Stimulated activated CD8-positive, alpha-beta memory T cell treated with anti-CD3 and anti-CD28 coated beads, Interleukin-7, amount 100 ng/mL, for 24 hours (primary cell): ENCODE measurements around the gene PPOX.

Experiments used
- DNase-seq: peaks from one replicate; pipeline ENCODE4 v3.0.0-alpha.2; 2020; ENCODE audit warnings: low read depth

The PPOX gene

GRCh38 chr1:161165742-161166668, at the start of gene PPOX:
Gene PPOX, plus strand, starts transcription at chr1:161166426. Its CDS starts 422 bp downstream, at chr1:161166848.
- peak; percentile 85 for DNase-seq

DNA sequence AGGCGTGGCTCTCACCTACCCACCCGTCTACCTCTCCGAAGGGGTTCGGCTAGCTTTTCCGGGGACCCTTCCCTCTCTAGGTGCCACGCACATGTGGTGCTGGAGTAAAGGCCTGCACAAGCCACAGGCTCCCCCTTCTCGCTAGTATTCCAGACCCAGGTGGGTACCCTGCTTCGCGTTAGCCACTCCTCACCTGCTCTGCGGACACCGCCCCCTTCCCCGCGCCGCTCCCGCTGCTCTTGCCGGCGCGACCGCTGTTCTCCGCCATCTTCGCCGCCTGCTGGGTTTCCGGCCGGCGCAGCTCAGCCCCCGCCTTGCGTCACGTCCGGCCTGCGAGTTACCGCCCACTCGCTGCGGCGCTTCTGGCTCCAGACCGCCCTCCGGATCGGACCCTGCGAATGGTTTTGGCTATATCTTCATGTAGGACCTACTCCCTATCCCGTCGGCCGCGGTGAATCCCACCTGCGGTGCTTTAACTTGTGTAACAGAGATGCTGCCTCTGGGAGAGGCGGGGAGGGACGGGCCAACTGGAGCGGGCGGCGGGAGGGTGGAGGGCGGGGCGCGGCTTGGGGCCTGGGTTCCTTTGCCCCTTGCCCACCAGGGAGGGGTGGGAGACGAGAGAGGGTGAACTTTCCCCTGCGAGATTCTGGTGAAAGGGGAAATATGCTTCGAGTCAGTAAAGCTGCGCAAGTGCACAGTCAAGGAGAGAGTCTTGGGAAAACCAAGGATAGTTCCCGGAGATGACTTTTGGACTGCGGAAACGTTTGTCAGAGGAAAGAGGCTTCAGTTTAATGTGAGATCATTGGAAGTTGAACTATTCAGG, 48.3 kb upstream of the PPOX start, which contains the start of the genes NIT1 and PFDN2:
Gene NIT1 (plus strand): TSS at position 347 of the 823 bp plus-strand sequence. CDS start 72 bp downstream, at position 419.
Gene PFDN2 (minus strand): TSS at position 279 of the 823 bp plus-strand sequence. CDS start 11 bp downstream, at position 268.
- peak; percentile 72 for DNase-seq

DNA sequence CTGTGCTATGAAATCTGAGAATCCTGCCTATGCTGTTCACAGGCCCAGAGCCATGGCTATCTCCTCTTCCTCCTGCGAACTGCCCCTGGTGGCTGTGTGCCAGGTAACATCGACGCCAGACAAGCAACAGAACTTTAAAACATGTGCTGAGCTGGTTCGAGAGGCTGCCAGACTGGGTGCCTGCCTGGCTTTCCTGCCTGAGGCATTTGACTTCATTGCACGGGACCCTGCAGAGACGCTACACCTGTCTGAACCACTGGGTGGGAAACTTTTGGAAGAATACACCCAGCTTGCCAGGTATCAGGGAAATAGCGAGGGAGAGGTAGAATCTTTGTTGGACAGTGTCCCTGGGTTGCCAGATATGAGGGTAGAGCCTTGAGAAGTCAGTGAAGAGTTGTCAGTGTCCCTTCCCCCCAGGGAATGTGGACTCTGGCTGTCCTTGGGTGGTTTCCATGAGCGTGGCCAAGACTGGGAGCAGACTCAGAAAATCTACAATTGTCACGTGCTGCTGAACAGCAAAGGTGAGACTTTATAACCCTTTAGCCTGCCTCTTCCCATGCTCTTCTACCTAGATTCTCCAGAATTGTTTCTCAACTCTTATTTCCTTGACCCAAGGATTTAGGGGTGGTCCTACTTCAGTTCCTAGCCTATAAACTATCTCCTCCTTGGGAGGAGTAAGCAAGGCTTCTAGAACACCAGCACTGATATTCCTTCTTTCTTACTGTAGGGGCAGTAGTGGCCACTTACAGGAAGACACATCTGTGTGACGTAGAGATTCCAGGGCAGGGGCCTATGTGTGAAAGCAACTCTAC, 46.9 kb upstream of the PPOX start:
- DNase-seq = no peak

DNA sequence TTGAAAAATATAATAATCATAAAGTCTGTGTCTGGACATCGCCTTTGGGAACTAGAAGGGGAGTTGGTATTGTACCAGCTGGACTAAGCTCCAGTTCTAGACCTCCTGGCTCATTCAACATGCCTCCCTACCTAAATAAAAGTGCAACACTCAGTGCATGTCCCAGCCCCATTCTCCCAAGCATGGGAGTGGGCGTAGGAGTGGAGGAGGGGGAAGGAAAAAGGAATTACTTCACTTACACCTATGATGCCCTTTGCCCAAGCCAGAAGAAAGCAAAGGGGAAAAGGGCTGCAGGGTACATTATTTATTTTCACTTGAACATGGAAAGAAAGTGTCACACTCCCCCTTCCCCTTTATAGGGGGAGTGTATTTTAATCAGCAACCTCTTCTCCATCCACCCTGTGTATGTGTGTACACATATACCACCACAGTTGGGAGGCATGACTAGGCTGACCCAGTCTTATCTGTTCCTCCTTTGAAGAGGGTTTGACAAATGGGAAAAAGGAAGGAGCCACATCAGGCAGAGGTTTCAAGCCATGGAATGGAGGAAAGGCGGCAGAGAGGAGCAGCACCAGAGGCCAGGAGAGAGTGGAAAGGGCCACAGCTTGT, 45.1 kb upstream of the PPOX start:
- DNase-seq = no peak

DNA sequence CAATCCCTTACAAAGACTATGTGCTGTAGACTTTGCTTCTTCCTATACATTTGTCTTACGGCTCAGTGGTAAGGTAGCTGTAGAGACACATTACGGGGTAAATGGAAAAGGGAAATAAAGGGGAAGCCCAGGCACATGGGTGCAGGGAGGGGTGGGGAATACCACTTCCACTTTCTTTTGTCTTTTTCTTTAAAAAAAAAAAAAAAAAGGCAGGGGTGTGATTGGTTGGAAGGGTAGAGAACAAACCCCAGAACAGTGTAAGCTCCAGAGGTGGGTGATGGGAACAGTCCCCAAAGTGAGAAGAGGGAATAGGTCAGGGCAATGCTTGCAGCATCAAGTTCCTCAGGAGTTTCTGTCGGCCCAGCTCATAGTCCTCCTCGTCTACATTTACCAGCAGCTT, 44.4 kb upstream of the PPOX start:
- DNase-seq = no peak

DNA sequence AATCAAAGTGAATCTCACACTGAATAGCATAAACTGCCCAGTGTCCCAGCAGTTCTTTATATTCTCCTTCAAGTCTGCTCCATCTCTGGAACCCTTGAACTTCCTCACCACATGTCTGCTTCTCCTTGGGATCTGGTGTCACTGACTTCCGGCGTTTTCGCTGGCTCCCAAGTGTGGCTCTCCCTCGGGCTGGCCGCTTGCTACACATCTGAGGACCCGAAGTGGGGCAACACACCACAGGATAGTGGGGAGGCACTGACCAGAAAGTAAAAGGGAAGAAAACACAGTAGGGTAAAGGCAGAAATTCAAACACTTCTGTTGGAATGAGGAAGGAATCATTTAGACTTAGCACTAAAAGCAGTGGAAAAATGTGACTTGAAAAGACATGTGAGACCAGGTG, 43.3 kb upstream of the PPOX start:
- DNase-seq = no peak

DNA sequence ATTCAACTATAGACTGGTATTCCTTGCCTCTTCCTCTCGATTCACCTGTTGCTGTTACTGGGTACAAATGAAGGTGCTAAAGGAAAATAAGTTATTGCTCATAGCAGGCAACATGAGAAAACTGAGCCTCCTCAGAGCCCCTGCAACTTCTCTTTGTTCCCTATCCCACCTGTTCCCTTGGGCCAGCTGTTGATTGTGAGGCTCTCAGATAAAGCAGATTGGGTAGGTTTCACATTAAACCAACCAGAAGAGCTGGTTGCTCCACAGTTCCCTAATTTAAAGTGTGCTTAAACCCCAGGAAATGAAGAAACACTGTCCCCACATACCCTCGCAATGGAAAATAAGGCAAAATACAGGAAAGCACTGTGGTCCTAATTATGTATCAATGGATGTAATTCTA, 38.6 kb upstream of the PPOX start:
- no peak for DNase-seq

GRCh38 chr1:161128591-161129420, 37.4 kb upstream of the PPOX start:
- no peak for DNase-seq

DNA sequence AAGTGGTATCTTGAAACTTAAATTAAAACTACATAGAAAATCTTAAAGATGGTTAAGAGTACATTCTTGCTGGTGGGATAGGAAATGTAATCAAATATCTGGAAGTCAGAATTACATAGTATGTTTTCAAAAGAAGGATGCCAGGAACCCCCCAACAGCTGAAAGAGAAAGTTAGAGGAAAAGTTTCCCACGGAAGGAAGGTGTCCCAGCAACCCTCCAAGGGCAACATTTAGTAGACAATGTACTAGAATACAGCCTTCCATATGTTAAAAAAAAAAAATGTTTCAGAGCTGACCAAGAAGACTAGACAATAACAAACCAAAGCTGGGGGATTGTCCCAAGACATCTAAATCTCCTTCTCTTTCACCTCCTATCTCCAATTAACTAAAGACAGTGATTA, 36.0 kb upstream of the PPOX start:
- no peak for DNase-seq

GRCh38 chr1:161131523-161132409, 34.5 kb upstream of the PPOX start:
- no peak for DNase-seq

DNA sequence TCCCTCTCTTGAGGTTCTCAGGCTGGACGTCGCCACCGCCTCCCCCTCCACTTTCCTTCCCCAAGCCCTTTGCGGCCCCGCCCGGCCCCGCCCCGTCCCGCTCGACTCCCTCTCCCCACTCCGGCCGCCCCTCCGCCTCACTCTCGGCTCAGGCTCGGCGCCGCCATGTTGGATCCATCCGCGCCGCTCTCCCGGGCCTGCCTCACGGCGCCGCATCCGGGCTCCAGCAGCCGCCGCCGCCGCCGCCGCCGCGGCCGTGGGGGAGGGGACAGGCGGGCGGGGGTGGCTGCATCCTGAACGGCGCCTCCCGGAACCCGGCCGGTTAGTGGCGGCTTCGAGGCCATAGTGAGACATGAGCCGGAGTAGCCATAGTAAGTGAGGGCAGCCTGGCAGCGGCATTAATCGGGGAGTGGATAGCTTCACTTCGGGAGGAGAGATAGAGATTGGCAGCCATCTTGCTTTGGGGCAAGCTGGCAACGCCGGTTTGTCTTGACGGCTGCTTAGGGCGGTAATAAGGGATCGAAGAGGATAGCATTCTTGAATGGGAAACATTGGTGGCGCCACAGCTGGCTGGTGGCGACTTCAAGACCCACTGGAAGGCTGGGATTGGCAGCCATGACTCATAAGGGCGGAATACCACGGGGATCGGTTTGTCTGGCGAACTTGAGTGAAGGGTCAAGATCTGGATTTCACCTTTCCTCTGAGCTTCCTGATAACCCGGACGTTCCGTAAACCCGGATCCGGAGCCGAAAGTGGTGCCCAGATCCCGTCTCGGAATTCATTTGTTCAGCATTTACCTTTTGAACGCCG, 33.6 kb upstream of the PPOX start, which contains the start of gene DEDD:
Gene DEDD (minus strand): TSS at position 258 of the 810 bp plus-strand sequence. CDS start 8,205 bp downstream, outside the sequence.
- peak; percentile 75 for DNase-seq

DNA sequence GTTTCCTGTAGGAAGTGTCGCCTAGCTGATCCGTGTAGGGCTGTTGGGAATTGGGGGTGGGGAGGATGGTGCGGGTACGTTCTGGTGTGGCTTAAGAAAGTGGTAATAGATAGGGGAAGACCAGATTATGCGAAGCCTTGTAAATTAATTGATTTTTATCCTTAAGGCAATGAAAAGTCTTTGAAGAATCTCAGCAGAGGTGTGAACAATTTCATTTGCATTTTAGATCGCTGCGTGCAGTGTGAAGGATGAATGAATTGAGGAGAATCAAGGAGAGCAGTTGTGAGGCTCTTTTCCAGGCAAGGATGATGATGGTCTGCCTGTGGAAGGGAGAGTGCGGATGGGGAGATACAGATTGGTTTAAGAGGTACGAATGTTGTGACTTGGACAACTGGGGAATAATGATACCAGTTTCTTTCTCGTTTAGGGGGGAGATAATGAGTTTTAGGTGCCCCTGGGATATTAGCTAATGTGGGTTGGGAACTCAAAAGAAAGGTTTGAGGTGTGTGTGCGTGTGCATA, 32.9 kb upstream of the PPOX start:
- no peak for DNase-seq

- DNase-seq = no peak
Measured at GRCh38 chr1:161137881-161138280, 28.3 kb upstream of the PPOX start.

DNA sequence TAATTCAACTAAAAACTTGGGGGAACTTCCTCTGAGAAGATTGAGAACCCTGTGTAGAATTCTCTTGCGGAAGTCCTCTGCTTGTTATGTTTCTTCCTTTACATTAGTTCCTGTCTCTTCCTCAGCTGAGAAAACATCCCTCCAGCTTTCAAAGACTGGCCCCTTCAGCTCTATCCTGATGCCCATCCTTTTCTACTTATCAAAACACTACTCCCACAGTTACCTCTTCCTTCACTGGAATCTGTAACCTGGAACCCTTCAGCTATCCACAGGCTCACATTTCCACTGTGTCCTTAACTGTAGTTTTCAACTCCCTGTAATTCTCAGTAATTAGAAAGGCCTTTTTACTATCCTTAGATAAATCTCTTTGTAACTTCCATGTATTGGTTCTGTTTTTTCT, 27.8 kb upstream of the PPOX start:
- DNase-seq = no peak

- DNase-seq = no peak
Measured at GRCh38 chr1:161139766-161140165, 26.5 kb upstream of the PPOX start.

DNA sequence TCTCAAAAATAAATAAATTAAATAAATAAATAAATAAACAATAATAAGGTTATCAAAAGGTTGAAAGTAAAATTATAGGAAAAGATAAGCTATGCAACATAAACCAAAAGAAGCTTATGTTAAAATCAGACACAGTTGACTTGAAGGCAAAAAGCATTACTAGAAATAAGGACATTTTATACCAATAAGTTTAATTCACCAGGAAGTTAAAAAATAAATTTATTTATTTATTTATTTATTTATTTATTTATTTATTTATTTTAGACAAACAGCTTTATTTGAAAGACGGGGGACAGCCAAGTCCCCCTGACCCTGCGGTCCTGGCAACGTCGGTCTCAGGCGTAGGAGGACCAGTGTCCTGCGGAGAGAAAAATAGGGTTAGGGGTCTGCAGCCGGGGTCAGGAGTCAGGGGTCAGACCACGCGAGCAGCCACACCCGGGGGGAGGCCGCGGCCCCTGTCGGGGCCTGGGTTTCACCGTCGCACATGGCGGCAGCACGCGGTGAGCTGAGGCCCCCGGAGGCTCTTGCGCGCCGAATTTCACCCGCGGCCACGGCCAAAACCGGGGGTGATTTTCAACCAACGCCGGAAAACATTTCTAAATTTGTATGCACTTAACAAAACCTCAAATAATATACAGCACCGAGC, 25.3 kb upstream of the PPOX start:
- DNase-seq = no peak

- no peak for DNase-seq
Measured at GRCh38 chr1:161145832-161146231, 20.4 kb upstream of the PPOX start.

DNA sequence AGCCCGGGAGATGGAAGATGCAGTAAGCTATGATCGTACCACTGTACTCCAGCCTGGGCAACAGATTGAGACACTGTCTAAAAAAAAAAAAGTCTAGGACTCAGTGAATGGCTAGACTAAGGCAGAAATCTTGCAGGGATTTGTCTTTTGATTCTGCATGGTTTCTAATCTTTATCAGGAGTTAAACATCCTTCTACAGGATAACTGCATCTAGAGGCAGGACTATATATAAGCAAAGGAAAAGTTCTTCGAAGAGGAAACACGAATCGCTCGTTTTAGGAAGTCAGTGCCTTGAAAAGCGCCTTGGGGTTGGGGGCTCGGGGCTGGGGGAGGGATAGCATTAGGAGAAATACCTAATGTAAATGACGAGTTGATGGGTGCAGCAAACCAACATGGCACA, 13.1 kb upstream of the PPOX start:
- no peak for DNase-seq
